Measurements from ENCODE around the gene RPL27.

DNA sequence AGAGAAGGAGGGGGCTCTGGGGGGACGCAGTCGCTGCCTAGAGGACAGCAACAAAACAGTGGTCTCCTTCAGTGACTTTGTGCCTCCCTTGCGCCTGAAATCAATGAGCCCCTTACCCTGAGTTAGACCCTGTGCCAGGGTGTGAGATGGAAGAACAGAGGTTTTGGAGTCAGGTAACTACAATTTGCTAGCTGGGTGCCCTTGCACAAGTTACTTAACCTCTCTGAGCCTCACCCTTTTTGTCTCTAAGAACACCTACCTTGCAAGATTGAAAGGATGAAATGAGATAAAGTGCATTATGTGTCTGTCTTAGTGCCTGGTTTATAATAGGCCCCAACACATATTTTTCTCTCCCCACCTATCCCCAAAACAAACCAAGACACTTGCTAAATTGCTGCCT, 36.7 kb downstream of the RPL27 start:
- TF ChIP-seq, protein P1, sequence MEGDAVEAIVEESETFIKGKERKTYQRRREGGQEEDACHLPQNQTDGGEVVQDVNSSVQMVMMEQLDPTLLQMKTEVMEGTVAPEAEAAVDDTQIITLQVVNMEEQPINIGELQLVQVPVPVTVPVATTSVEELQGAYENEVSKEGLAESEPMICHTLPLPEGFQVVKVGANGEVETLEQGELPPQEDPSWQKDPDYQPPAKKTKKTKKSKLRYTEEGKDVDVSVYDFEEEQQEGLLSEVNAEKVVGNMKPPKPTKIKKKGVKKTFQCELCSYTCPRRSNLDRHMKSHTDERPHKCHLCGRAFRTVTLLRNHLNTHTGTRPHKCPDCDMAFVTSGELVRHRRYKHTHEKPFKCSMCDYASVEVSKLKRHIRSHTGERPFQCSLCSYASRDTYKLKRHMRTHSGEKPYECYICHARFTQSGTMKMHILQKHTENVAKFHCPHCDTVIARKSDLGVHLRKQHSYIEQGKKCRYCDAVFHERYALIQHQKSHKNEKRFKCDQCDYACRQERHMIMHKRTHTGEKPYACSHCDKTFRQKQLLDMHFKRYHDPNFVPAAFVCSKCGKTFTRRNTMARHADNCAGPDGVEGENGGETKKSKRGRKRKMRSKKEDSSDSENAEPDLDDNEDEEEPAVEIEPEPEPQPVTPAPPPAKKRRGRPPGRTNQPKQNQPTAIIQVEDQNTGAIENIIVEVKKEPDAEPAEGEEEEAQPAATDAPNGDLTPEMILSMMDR (IDR thresholded peaks at IDR 0.05) = no peak
- TF ChIP-seq POLR2A (IDR thresholded peaks at IDR 0.05) = no peak
